Measurements from ENCODE around the gene GRID2. TPM values are rescaled to one million over a fixed set of nuclear protein-coding genes. Genes with fewer than 3 reads are reported as not detected.

The GRID2 gene
- total RNA-seq, 4 donors from 2014 or later = 0.63 TPM; not detected in 3

DNA sequence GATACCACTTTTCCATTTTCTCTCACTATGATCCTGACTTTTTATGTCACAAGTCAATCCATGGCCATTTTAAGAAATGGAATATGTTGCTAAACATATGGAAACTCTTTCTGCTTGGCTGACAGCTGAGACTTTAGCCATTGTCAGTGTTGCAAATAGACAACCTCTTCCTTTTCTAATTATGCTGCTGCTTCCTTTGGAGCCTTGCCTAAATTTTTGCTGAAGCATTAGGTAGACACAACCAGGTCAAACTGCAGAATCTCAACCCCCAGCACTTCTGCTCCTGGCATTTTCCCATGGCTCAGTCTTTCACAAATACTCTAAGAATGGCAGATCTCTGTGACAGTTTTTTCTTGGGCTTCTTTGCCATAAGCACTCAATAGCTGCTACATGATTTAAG lies 543.3 kb downstream of the GRID2 start:
- Histone ChIP-seq H3K4me3 (no peak overlapping the region), H3K9me3 (no peaks in the 10 kb centered on the region), H3K27me3 (no peaks in the 10 kb centered on the region), H3K27ac (no peak overlapping the region), H3K4me1 (no peaks in the 10 kb centered on the region), H3K36me3 (no peaks in the 10 kb centered on the region)
- DNase-seq (ENCODE audit: low spot score in 2 of 2) = no peak
- no peak for TF ChIP-seq POLR2A (IDR thresholded peaks at IDR 0.05)
- no peak for TF ChIP-seq CTCF (IDR thresholded peaks at IDR 0.05)
- no peak for TF ChIP-seq EP300 (IDR thresholded peaks at IDR 0.05)

GRCh38 chr4:92862509-92862908 lies 558.7 kb downstream of the GRID2 start:
- Histone ChIP-seq H3K4me3 (no peak overlapping the region), H3K27me3 (no peaks in the 10 kb centered on the region), H3K27ac (no peak overlapping the region), H3K9me3 (no peaks in the 10 kb centered on the region), H3K4me1 (no peaks in the 10 kb centered on the region), H3K36me3 (no peaks in the 10 kb centered on the region)
- no peak for DNase-seq (ENCODE audit: low spot score in 2 of 2)
- TF ChIP-seq POLR2A (IDR thresholded peaks at IDR 0.05) (no peak), CTCF (IDR thresholded peaks at IDR 0.05) (no peak), EP300 (IDR thresholded peaks at IDR 0.05) (no peak)

DNA sequence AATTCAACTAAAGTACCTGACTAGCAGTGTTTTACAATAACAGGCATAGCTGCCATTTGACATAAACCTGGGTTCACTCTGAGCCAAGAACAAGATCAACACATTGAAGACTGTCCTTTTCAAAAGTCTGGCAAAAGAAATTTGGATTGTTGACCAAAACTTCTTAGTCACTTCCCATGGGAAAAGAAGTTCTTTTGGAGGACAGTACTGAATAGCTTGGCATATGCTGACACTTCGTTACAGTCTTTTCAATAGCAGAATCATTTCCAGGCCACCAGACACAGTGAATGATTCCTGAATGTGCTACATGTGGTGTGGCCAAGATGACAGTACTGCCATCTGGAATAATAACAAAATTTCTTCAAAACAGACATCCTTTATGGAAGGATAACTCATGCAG lies 560.3 kb downstream of the GRID2 start:
- WGBS, 2 donors = 36 to 71% methylated on average over 1 of the region's 1 CpG
- no peaks in the 10 kb centered on the region for H3K4me1 ChIP-seq
- no peak for TF ChIP-seq POLR2A (IDR thresholded peaks at IDR 0.05)
- H3K9me3 ChIP-seq = no peaks in the 10 kb centered on the region
- DNase-seq (ENCODE audit: low spot score in 2 of 2) = no peak
- no peaks in the 10 kb centered on the region for H3K36me3 ChIP-seq
- no peak overlapping the region for H3K27ac ChIP-seq
- H3K4me3 ChIP-seq = no peak overlapping the region
- H3K27me3 ChIP-seq = no peaks in the 10 kb centered on the region

- no peaks in the 10 kb centered on the region for H3K36me3 ChIP-seq
- TF ChIP-seq POLR2A (IDR thresholded peaks at IDR 0.05) = no peak
- TF ChIP-seq CTCF (IDR thresholded peaks at IDR 0.05) = no peak
- no peak for TF ChIP-seq EP300 (IDR thresholded peaks at IDR 0.05)
- no peak overlapping the region for H3K4me3 ChIP-seq
- H3K27ac ChIP-seq = no peak overlapping the region
- H3K9me3 ChIP-seq = no peaks in the 10 kb centered on the region
- no peaks in the 10 kb centered on the region for H3K27me3 ChIP-seq
- H3K4me1 ChIP-seq = no peaks in the 10 kb centered on the region
- DNase-seq (ENCODE audit: low spot score in 2 of 2) = no peak
- WGBS, 2 donors = 91 to 100% methylated on average over 1 of the region's 1 CpG
These were observed 568.8 kb downstream of the GRID2 start for GRCh38 chr4:92872604-92873003.

GRCh38 chr4:92885632-92886031 lies 581.9 kb downstream of the GRID2 start:
- DNase-seq (ENCODE audit: low spot score in 2 of 2) = no peak
- WGBS, 2 donors = 17 to 26% methylated on average over 1 of the region's 1 CpG
- no peaks in the 10 kb centered on the region for H3K9me3 ChIP-seq
- TF ChIP-seq POLR2A (IDR thresholded peaks at IDR 0.05) = no peak
- H3K36me3 ChIP-seq = no peaks in the 10 kb centered on the region
- no peak overlapping the region for H3K27ac ChIP-seq
- H3K27me3 ChIP-seq = no peaks in the 10 kb centered on the region
- no peak overlapping the region for H3K4me3 ChIP-seq
- H3K4me1 ChIP-seq = peaks cover 0 to 12% (median 0%) of the 10 kb centered on the region in 4 donors

- Histone ChIP-seq H3K4me3 (no peak overlapping the region), H3K36me3 (no peaks in the 10 kb centered on the region), H3K9me3 (peaks cover 0 to 2% (median 0%) of the 10 kb centered on the region in 4 donors), H3K27ac (no peak overlapping the region), H3K4me1 (no peaks in the 10 kb centered on the region), H3K27me3 (no peaks in the 10 kb centered on the region)
- no peak for DNase-seq (ENCODE audit: low spot score in 2 of 2)
- 84 to 89% methylated on average over 2 of the region's 2 CpGs for WGBS, 2 donors
- TF ChIP-seq CTCF (IDR thresholded peaks at IDR 0.05) (no peak), EP300 (IDR thresholded peaks at IDR 0.05) (no peak), POLR2A (IDR thresholded peaks at IDR 0.05) (no peak)
These were observed 648.7 kb downstream of the GRID2 start for GRCh38 chr4:92952426-92952825.

Data from tibial nerve (tissue), 4 donors.